ENCODE measurements around the gene FOXR1.
A peak's percentile ranks its signal among the peaks of the same experiment; 100 is the strongest.
"Not testable (repeated sequence)": the region's sequence is repeated elsewhere in the genome, so short reads cannot be mapped to it uniquely, and the experiment has no call there.

The FOXR1 gene

GRCh38 chr11:118997627-118998387 lies 26.2 kb downstream of the FOXR1 start, which contains the start of gene CENATAC:
CENATAC (plus strand) TSS chr11:118998138; CDS start chr11:118998198, 60 bp downstream.
- DNase-seq (ENCODE audit: low read depth in 2 of 2), result peak; percentile 92 to 94

GRCh38 chr11:118998388-118998717 lies 26.8 kb downstream of the FOXR1 start:
- no peak for DNase-seq (ENCODE audit: low read depth in 2 of 2)

GRCh38 chr11:118998822-118999221 lies 27.3 kb downstream of the FOXR1 start:
- DNase-seq (ENCODE audit: low read depth in 2 of 2), result no peak

GRCh38 chr11:119000906-119001305 lies 29.3 kb downstream of the FOXR1 start:
- no peak for DNase-seq (ENCODE audit: low read depth in 2 of 2)

- no peak for DNase-seq (ENCODE audit: low read depth in 2 of 2)
These were observed 35.1 kb downstream of the FOXR1 start for GRCh38 chr11:119006656-119007055.

- no peak for DNase-seq (ENCODE audit: low read depth in 2 of 2)
These were observed 40.0 kb downstream of the FOXR1 start for GRCh38 chr11:119011476-119012053.

GRCh38 chr11:119012629-119013170 lies 41.1 kb downstream of the FOXR1 start:
- no peak for DNase-seq (ENCODE audit: low read depth in 2 of 2)

- no peak for DNase-seq (ENCODE audit: low read depth in 2 of 2)
These were observed 42.8 kb downstream of the FOXR1 start for GRCh38 chr11:119014209-119014924.

GRCh38 chr11:119015054-119015611 lies 43.6 kb downstream of the FOXR1 start:
- DNase-seq (ENCODE audit: low read depth in 2 of 2), result no peak

GRCh38 chr11:119016216-119017009 lies 44.9 kb downstream of the FOXR1 start:
- no peak for DNase-seq (ENCODE audit: low read depth in 2 of 2)

- DNase-seq (ENCODE audit: low read depth in 2 of 2), result not testable (repeated sequence)
These were observed 45.8 kb downstream of the FOXR1 start for GRCh38 chr11:119017377-119017776.

- DNase-seq (ENCODE audit: low read depth in 2 of 2), result peak; percentile 90 to 91
These were observed 46.7 kb downstream of the FOXR1 start, which contains the start of the genes RPS25 and TRAPPC4 for GRCh38 chr11:119018074-119018938. RPS25 (minus strand) TSS chr11:119018343; CDS start chr11:119018284, 59 bp downstream. TRAPPC4 (plus strand) TSS chr11:119018766; CDS start chr11:119018796, 30 bp downstream.

GRCh38 chr11:119019996-119020395 lies 48.4 kb downstream of the FOXR1 start:
- DNase-seq (ENCODE audit: low read depth in 2 of 2), result no peak

- DNase-seq (ENCODE audit: low read depth in 2 of 2), result no peak
These were observed 50.1 kb downstream of the FOXR1 start for GRCh38 chr11:119021631-119022030.

- no peak for DNase-seq (ENCODE audit: low read depth in 2 of 2)
These were observed 52.2 kb downstream of the FOXR1 start for GRCh38 chr11:119023741-119024140.

GRCh38 chr11:119024430-119025098 lies 53.0 kb downstream of the FOXR1 start:
- no peak for DNase-seq (ENCODE audit: low read depth in 2 of 2)

- DNase-seq (ENCODE audit: low read depth in 2 of 2), result no peak
These were observed 53.5 kb downstream of the FOXR1 start for GRCh38 chr11:119025099-119025473.

GRCh38 chr11:119025541-119025940 lies 54.0 kb downstream of the FOXR1 start:
- no peak for DNase-seq (ENCODE audit: low read depth in 2 of 2)

GRCh38 chr11:119025978-119026766 lies 54.6 kb downstream of the FOXR1 start:
- no peak for DNase-seq (ENCODE audit: low read depth in 2 of 2)
